ENCODE data around the gene TRPM5. TPM values are rescaled to one million over a fixed set of nuclear protein-coding genes. Genes with fewer than 3 reads are reported as not detected.

The TRPM5 gene
- total and polyA plus RNA-seq, 3 donors from 2014 or later = 0.46 to 1.1 (median 0.94) TPM

DNA sequence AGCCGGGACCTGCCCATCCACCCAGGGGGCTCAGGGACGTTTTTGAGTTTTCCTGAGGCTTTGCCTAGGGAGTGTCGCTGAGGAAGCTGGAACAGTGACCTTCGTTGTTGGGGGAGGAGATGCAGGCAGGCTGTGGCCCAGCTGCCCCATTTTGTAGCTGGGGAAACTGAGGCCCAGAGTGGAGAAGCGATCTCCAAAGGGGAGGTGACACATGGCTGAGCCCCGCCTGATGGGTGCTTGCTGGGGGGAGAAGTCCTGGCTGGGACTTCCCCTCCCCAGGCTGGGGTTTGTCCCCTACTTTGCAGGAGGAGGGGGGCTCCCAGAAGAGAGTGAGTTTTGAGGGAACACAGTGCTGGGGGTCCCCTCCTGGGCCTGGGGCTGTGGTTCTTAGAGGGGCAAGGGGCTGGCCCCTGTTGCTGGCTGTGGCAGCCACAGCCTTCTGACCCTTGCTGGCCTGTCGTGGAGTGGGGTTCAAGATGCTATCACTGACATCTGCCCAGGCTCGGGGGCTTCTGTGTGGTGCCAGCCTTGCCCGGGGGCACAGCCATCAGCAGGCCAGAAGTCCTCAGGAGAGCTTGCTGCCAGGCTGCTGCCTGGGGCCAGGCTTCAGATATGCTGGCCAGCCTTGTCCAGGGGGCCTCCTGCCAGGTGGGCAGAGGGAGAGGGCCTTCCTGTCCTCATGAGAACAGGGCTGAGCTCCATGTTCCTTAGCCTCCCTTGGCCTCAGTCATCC is 21.9 kb upstream of the TRPM5 start:
- intact Hi-C loops (cut with DNase I; ENCODE audit: low total_unique reads) = no loop called here
- no peak for TF ChIP-seq POLR2A (IDR thresholded peaks at IDR 0.05)
- TF ChIP-seq, protein P1, sequence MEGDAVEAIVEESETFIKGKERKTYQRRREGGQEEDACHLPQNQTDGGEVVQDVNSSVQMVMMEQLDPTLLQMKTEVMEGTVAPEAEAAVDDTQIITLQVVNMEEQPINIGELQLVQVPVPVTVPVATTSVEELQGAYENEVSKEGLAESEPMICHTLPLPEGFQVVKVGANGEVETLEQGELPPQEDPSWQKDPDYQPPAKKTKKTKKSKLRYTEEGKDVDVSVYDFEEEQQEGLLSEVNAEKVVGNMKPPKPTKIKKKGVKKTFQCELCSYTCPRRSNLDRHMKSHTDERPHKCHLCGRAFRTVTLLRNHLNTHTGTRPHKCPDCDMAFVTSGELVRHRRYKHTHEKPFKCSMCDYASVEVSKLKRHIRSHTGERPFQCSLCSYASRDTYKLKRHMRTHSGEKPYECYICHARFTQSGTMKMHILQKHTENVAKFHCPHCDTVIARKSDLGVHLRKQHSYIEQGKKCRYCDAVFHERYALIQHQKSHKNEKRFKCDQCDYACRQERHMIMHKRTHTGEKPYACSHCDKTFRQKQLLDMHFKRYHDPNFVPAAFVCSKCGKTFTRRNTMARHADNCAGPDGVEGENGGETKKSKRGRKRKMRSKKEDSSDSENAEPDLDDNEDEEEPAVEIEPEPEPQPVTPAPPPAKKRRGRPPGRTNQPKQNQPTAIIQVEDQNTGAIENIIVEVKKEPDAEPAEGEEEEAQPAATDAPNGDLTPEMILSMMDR (IDR thresholded peaks at IDR 0.05) = no peak
- H3K27me3 ChIP-seq = no peaks in the 10 kb centered on the region
- 85 to 100% methylated on average over 1 to 9 of the region's 9 CpGs for WGBS, 2 donors
- no peaks in the 10 kb centered on the region for H3K36me3 ChIP-seq (ENCODE audit: low read depth, missing control alignments)
- H3K27ac ChIP-seq = no peak overlapping the region
- no peak overlapping the region for H3K4me3 ChIP-seq
- H3K9me3 ChIP-seq = no peaks in the 10 kb centered on the region
- peaks cover 37% of the 10 kb centered on the region for H3K4me1 ChIP-seq
- DNase-seq = peak; percentile 6

DNA sequence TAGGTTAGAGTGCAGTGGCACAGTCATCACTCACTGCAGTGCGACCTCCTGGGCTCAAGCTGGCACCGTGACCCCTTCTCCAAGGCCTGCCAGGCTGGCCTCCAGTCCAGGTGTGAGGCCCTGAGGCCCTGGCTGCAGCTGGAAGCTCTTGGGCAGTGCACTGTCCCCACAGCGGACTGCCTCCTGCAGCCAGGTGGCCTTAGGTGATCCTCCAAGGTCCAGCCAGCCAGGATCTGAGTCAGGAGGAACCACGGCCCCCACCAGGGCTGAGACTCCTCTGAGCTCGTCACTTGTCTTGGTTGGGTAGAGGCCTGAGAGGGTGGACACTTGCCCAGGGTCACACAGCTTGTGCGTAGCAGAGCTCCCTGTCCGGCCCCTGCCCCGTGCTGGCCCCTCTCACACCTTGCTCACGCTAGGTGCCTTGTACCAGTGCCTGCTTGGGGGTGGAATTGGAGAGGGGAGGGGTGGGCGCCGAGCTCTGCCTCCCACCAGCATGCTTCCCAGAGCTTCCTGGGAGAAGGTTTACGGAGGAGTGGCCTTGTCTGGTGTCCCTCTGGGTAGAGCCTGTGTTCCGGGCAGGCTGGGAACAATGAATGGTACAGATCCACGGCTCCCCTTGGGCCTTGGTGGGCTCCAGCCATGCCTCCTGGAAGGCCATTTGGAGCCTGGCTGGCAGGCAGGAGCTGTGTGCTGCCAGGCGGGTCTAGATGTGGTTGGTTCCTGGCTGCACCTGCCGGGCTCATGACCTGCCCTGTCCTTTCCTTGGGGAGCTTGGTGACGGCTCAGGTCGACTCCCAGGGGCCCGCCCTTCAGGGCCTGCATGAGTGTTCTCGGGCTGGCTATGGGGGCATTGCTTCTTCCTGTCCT is 21.1 kb upstream of the TRPM5 start:
- peaks cover 45% of the 10 kb centered on the region for H3K4me1 ChIP-seq
- H3K27me3 ChIP-seq = no peaks in the 10 kb centered on the region
- H3K4me3 ChIP-seq = no peak overlapping the region
- 79 to 85% methylated on average over 8 to 20 of the region's 20 CpGs for WGBS, 2 donors
- no peaks in the 10 kb centered on the region for H3K36me3 ChIP-seq (ENCODE audit: low read depth, missing control alignments)
- DNase-seq = peak; percentile 16
- H3K27ac ChIP-seq = no peak overlapping the region
- no peaks in the 10 kb centered on the region for H3K9me3 ChIP-seq
- TF ChIP-seq, protein P1 (IDR thresholded peaks at IDR 0.05) = no peak
- no peak for TF ChIP-seq POLR2A (IDR thresholded peaks at IDR 0.05)
- intact Hi-C loops (cut with DNase I; ENCODE audit: low total_unique reads) = no loop called here

DNA sequence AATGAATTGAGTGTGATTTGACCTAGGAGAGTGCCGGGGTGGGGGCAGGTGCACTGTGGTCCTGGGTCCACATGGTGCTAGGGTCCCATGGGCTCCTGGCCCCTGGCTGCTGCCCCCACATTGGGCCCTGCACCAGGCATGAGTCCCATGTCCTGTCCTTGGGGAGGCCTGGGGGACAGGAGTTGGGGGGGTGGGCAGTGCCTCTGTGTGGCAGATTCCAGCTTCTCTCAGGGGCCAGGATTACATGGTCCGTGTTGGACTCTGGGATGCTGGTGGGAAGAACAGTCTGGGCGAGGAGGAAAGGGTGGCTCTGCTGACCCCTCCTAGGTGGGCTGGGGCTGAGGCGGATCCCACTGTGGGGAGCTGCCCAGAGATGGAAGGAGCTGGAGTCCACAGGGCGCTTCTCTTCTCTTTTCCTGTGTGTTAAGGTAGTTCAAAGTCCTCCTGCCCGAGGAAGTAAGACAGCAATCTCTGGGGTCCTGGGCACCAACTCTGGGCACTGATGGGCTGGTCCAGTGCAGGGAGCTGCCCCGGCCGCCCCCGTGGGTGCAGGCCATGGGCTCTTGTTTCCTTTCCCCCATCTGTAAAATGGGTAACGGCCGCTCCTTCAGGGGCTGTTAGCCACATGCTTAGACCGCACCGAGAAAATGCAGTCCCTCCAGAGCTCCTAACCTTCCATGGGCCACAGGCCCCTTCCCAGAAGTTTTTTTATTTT is 20.3 kb upstream of the TRPM5 start:
- no peak overlapping the region for H3K4me3 ChIP-seq
- peaks cover 45% of the 10 kb centered on the region for H3K4me1 ChIP-seq
- 88 to 94% methylated on average over 10 to 13 of the region's 13 CpGs for WGBS, 2 donors
- peak; percentile 11 for DNase-seq
- H3K27me3 ChIP-seq = no peaks in the 10 kb centered on the region
- intact Hi-C loops (cut with DNase I; ENCODE audit: low total_unique reads) = no loop called here
- no peak overlapping the region for H3K27ac ChIP-seq
- no peaks in the 10 kb centered on the region for H3K9me3 ChIP-seq
- TF ChIP-seq, protein P1 (IDR thresholded peaks at IDR 0.05) = no peak
- TF ChIP-seq POLR2A (IDR thresholded peaks at IDR 0.05) = no peak
- no peaks in the 10 kb centered on the region for H3K36me3 ChIP-seq (ENCODE audit: low read depth, missing control alignments)

DNA sequence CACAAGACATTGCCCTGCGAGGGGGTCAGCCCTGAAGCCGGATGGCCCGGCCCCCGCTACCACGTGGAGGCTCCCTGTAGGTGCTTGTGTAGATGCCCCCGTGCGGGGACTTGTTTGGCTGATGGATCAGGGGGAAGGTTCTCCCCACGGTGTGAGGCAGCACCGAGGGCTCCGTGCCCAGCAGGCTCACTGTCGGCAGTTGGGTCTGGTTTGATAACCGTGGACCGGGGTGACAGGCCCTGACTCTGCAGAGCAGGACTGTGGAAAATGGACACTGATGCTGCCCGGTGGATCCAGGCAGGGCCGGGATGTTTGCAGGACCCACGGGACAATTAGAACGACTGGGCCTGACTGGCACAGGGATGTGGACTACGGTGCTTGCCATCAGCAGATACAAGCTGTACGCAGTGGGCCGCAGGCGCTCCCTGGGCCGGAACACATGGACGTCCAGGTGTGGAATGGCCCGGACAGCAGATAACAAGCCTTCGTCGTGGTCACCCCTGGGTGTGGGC is 19.5 kb upstream of the TRPM5 start:
- peaks cover 45% of the 10 kb centered on the region for H3K4me1 ChIP-seq
- TF ChIP-seq, protein P1 (IDR thresholded peaks at IDR 0.05) = no peak
- TF ChIP-seq POLR2A (IDR thresholded peaks at IDR 0.05) = no peak
- 55 to 69% methylated on average over 21 of the region's 26 CpGs for WGBS, 2 donors
- H3K27ac ChIP-seq = no peak overlapping the region
- H3K36me3 ChIP-seq (ENCODE audit: low read depth, missing control alignments) = no peaks in the 10 kb centered on the region
- no peak overlapping the region for H3K4me3 ChIP-seq
- no peaks in the 10 kb centered on the region for H3K27me3 ChIP-seq
- H3K9me3 ChIP-seq = no peaks in the 10 kb centered on the region
- DNase-seq = no peak
- intact Hi-C loops (cut with DNase I; ENCODE audit: low total_unique reads) = no loop called here

All from testis (tissue), 3 donors.